Measurements from ENCODE around the gene GPR155.
A peak's percentile ranks its signal among the peaks of the same experiment; 100 is the strongest.
"Not testable (repeated sequence)": the region's sequence is repeated elsewhere in the genome, so short reads cannot be mapped to it uniquely, and the experiment has no call there.

GPR155 gene

GRCh38 chr2:174489520-174489919 lies 2.7 kb upstream of the GPR155 start:
- DNase-seq: peak in 1 of 2 experiments; percentile 3

DNA sequence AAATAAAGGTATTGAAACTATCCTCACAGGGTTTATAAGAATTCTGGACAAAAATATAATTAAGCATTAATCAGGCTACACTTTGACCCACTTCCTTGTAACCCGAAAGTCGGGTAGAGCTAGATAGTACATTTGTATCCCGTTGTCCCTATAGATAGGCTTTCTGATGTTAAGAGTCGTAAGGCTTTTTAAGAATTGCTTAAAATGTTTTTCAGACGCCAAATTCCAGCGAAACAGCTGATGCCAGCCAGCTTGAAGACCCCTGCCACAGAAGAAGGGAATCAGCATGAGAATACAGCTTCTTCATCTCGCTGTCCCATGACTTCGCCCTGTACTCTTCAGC lies 962 bp upstream of the GPR155 start:
- DNase-seq: no peak

- peak; percentile 98 to 99 for DNase-seq
Measured at GRCh38 chr2:174487108-174487819, 435 bp upstream of the GPR155 start.

- peak; percentile 11 to 17 for DNase-seq
Measured at GRCh38 chr2:174485788-174486562, 854 bp downstream of the GPR155 start.

- DNase-seq: not testable (repeated sequence)
Measured at GRCh38 chr2:174485045-174485444, 1.8 kb downstream of the GPR155 start.

- no peak for DNase-seq
Measured at GRCh38 chr2:174484573-174484972, 2.3 kb downstream of the GPR155 start.

GRCh38 chr2:174482854-174483253 lies 4.0 kb downstream of the GPR155 start:
- DNase-seq: no peak

DNA sequence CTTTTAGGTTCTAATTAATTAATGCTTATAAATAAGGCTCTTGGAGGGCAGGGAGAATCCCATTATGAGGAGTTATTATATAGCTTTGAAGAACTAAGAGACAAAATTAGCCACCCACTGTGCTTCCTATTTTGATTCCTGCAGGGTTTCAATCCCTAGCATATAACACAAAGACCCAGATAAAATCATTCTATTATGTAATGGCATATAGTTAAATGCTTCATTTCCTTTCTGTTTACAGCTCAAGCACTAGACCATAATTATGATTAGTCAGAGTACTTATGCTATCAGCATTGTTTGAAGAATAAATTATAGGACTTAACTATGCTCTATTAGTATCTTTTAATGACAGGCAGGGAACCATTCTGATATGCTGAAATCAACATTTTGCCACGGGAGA lies 9.1 kb downstream of the GPR155 start:
- DNase-seq: no peak

GRCh38 chr2:174473796-174474195 lies 13.0 kb downstream of the GPR155 start:
- no peak for DNase-seq

- DNase-seq: no peak
Measured at GRCh38 chr2:174465327-174465726, 21.5 kb downstream of the GPR155 start.

DNA sequence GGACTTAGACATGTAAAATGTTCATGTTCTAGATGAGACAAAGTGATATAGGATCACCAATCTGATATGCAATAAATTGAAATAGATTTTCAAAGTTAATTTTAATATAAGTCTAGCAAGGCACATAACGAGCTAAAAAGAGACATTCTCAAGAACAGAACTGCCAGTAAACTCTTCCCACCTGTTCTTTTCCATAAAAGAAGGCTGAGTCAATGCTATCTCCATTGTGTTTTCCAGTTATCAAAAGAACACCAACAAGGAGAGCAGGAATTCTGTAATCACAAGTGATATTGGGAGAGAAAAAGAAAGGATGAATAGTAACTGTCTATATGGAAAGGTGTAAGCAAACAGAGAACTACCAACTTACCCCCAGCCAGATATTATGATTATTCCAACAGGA lies 25.6 kb downstream of the GPR155 start:
- DNase-seq: no peak

DNA sequence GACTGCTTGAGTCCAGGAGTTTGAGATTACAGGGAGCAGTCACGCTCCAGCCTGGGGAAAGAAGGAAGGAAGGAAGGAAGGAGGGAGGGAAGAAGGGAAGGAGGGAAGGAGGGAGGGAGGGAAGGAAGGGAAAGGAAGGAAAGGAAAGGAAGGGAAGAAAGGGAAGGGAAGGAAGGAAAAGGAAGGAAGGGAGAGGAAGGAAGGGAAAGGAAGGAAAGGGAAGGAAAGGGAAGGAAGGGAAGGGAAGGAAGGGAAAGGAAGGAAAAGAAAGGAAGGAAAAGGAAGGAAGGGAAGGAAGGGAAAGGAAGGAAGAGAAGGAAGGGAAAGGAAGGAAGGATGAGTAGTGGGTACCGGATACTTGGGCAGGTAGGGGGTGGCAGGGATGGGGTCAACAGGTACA lies 32.3 kb downstream of the GPR155 start:
- DNase-seq: no peak

- DNase-seq: no peak
Measured at GRCh38 chr2:174450021-174450816, 36.6 kb downstream of the GPR155 start.

DNA sequence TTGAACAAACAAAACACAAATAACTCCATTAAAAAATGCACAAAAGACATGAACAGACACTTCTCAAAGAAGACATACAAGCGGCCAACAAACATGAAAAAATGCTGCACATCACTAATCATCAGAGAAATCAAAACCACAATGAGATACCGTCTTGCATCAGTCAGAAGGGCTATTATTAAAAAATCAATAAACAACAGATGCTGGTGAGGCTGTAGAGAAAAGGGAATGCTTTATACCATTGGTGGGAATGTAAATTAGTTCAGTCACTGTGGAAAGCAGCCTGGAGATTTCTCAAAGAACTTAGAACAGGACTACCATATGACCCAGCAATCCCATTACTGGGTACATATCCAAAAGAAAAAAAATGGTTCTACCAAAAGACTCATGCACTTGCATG lies 37.8 kb downstream of the GPR155 start:
- no peak for DNase-seq

DNA sequence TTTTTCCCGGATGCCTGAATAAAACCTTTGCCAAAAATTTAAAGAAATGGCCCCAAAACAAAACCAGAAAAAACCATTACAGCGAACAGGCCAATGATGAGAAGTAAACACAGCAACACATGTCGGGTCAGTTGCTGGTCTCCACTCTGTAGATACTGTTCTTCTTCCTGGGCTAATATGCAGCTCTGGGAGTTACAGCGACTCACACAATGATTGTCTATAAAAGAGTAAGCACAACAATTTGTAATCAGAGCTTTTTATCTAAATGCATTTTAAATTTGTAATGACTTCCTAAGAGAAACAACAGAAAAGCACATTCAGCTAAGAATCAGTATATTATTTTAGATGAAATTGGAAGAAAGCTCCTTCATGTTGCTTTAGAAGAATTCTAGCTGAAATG lies 40.3 kb downstream of the GPR155 start:
- DNase-seq: no peak

GRCh38 chr2:174445248-174445647 lies 41.6 kb downstream of the GPR155 start:
- DNase-seq: no peak

DNA sequence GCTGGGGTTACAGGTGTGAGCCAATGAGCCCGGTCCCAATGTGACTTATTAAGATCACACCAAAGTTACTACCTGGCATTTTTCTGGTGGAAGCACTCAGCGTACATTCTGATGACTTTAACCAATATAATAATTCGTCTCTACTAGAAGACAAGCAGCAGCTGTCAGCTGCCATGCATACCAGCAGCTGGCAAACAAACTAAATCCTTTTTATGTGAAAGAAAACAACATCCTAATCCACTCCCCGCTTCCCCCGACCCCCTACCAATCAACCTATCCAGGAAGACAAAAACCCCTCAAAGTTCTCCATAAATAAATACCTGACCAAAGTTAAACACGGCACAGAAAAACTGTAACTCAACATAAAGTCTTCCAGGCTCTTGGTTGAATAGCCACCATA lies 42.1 kb downstream of the GPR155 start:
- DNase-seq: no peak

GRCh38 chr2:174442546-174443510 lies 44.0 kb downstream of the GPR155 start:
- DNase-seq: no peak

DNA sequence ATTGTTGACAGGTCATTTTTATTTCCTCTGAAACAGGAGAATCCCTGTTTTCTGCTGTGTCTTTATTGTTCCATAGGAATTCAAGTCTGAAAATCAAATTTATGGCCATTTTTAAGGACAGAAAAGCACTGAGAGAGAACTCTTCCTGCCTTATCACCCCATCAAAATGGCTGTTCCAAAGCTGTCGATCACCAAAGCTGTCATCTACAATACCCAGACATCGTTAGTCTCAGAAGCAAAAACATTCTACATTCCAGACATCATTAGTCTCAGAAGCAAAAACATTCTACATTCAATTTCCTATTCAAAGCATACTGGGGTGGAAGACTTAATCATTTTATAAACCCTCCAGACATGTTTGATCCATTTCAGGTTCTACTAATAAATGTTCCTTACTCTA lies 46.9 kb downstream of the GPR155 start:
- no peak for DNase-seq

DNA sequence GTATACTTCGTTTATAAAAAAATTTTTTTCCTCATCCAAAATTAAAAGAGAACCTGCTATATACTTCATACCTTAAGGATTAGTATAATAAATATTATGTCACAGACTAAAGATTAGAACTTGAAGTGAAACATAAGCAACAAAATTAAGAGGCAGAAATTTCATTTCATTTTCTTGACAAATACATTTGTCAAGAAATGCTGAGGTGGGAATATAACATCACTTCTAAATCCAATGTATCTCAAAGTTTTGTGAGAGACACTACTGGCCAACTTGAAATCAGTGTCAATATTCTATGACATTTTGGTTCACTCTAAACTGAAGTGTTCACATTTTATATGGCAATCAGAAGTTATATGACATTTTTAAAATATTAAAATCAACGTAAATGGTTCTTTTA lies 47.5 kb downstream of the GPR155 start:
- DNase-seq: no peak

- DNase-seq: no peak
Measured at GRCh38 chr2:174438146-174438886, 48.5 kb downstream of the GPR155 start.

- no peak for DNase-seq
Measured at GRCh38 chr2:174436351-174436750, 50.5 kb downstream of the GPR155 start.

Measured in stimulated activated CD4-positive, alpha-beta T cell treated with anti-CD3 and anti-CD28 coated beads, Interleukin-4, amount 100 ng/mL, for 4 hours (primary cell).